NAMALWA (cell line): ENCODE data around the gene CMTM7.

Source experiments
- DNase-seq: peaks from one replicate; pipeline ENCODE4 v3.0.0-alpha.2; 2015; ENCODE audit warnings: low spot score

Gene CMTM7

GRCh38 chr3:32414522-32415202, 23.0 kb downstream of the CMTM7 start:
- DNase-seq: no peak

DNA sequence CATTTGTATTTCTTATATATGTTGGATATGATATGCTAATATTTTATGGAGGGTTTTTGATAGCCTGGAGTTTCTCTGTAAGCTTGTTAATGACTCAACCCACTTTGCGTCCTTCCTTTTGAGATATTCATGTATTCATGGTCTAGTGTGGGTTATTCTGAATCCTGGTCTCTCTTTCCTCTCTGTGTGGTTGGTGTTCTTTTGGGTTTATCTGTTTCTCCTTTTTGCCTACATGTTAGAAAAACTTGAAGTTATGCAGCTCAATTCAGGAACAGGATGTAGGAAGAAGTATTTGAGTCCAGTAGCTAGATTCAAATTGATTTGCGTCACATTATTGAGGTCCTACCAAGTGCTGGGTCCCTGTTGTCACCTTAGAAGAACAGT, 28.1 kb downstream of the CMTM7 start:
- DNase-seq: no peak

- DNase-seq: peak; percentile 26
Measured at GRCh38 chr3:32420126-32421038, 28.7 kb downstream of the CMTM7 start.

DNA sequence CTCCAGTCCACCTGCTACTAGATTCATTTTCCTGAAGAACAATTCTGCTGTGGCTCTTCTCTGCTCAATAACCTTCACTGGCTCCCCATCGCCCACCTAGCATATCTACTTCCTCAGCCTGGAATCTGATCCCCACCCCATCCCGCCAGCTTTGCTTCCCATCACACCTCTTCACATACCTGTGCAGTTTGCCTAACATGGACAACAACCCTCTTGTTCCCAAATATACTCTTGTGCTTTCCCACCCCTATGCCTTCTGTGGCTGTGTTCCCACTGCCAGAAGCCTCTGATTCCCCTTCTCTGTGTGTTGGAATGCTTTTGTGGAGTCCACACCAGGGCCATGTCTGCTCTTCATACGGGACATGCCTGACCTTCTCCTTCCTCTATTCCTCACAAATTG, 29.5 kb downstream of the CMTM7 start:
- DNase-seq: no peak

GRCh38 chr3:32421991-32422859, 30.6 kb downstream of the CMTM7 start:
- no peak for DNase-seq

GRCh38 chr3:32422943-32423342, 31.3 kb downstream of the CMTM7 start:
- DNase-seq: no peak

GRCh38 chr3:32423534-32423933, 31.9 kb downstream of the CMTM7 start:
- DNase-seq: peak; percentile 55

- no peak for DNase-seq
Measured at GRCh38 chr3:32423956-32424557, 32.4 kb downstream of the CMTM7 start.

GRCh38 chr3:32424581-32425250, 33.1 kb downstream of the CMTM7 start:
- no peak for DNase-seq

- DNase-seq: peak; percentile 23
Measured at GRCh38 chr3:32428092-32429068, 36.7 kb downstream of the CMTM7 start.

DNA sequence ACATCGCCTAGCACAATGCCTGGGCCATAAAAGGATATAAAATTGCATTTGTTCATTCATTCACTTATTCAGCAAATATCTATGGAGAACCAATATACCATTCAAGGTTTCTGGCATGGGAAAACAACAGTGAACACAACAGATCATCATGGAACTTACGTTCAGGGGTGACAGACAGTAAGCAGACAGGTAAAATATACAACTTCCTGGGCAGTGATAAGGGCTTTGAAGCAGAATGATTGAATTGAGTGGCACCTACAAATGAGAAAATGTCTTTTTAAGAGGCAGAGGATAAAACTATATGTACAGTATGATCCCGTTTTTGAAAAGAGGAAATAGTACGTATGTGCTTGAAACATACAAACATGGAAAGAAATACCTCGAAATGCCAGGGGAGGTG, 39.2 kb downstream of the CMTM7 start:
- DNase-seq: no peak

DNA sequence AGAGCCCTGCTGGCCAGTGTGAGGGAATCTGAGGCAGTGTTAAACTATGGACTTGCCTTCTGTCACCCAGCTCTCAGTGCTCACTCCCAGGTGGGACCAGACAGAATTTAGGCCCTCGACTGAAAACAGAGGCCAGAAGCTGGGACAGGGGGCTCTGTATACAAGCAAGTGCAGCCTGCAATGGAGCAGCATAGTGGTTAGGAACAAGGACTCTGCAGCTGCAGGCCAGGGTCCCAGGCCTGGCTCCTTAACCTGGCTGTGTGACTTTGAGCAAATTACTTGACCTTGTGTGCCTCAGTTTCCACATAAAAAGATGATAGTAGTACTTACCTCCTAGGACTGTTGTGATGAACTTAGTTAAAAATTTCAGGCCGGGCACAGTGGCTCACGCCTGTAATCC, 39.8 kb downstream of the CMTM7 start:
- no peak for DNase-seq

DNA sequence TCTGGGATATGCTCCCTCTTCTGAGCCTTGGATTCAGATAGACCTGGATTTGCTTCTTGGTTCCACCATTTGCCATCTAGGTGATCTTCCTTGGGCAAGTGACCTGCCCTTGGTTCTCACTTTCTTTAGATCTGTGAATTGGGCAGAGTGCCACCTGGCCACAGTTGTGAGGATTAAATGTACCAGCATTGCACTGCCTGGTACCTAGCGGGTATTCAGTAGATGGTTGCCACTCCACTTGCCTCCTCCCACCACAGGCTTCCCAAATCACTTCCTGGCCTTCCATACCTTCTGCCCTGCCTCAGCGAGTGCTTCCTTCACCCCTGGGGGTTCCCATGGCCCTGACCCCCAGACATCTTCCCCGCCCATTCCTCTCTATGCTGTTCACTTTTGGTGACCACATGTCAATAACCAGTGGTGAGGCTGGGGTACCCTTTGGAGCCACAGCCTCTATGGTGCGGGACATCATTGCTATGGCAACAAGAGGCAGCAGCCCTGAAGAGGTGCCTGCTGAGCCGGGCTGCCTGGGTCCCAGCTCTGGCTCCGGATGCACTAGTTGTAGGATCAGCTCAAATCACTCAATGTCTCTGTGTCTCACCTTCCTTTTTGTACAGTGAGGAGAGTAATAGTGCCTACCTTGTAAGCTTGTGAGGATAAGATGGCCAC, 40.5 kb downstream of the CMTM7 start:
- DNase-seq: no peak

DNA sequence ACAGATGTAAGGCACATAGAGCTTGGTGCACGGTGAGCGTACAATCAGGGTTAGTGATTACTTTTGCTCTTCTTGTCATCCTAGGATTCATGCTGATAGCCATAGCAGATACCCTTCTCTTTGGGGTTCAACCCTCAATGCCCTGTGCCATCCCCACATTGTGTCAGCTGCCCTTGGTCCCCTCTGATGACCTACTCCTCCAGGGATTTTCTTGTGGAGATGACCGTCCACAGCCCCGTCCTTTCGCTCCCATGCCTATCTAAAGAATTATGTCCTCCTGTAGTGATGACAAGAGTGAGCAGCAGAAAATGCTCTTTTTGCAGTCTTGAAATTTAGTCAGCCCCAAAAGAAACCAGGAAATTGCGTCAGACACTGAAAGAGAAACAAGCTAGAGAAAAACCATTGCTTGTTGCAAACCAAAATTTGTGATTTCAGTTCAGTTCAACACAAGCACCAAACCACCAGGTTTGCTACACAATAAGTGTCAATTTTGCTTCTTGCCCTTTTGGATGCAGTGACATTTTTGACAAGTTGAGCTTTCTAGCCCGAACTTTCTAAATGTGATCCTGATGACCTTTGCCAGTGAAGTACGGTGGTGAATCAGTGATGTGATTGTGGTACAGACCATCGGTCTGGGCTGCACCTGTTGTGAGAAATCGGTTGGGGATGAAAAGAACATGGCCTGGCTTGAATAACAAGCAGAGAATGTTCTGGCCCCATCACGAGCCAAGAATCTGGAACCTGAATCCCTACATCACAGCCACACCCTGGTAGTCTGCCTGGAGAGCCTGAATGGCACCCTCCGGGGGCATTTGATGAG, 41.3 kb downstream of the CMTM7 start:
- no peak for DNase-seq

DNA sequence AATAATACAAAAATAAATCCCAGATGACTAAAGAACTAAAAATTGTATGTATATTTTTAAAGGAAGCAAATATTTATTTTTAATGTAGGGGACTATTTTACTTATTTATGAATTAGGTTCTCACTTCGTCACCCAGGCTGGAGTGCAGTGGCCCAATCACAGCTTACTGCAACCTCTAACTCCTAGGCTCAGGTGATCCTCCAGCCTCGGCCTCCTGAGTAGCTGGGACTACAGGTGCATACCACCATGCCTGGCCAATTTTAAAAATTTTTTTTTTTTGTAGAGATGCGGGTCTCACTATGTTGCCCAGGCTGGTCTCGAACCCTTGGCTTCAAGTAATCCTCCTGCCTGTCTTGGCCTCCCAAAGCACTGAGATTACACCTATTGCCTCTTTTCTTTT, 42.6 kb downstream of the CMTM7 start:
- DNase-seq: no peak

GRCh38 chr3:32435911-32436815, 44.5 kb downstream of the CMTM7 start:
- no peak for DNase-seq

- no peak for DNase-seq
Measured at GRCh38 chr3:32436816-32437189, 45.1 kb downstream of the CMTM7 start.

DNA sequence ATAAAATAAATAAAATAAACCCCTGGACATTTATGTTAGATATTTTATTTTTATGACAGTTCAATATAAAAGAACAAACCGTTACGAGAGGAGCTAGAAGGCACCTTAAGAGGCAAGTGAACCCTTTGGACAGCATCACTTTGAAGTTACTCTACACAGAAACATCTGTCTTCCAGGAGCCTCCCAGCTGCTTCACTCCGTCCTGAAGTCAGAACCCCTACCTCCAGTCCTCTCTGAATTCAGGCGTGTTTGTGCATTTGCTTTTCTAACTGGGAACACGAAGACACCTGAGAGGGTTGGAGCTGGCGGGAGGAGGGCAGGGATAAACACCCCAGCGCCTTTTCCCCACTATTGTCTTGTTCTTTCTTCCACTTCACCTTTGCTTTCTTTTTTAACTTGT, 46.2 kb downstream of the CMTM7 start:
- DNase-seq: no peak
